NCI-H1092 (cell line): ENCODE data around the gene NCOA3.
"Not testable (repeated sequence)": the region's sequence is repeated elsewhere in the genome, so short reads cannot be mapped to it uniquely, and the experiment has no call there.

Experiments
- DNase-seq: peaks from one replicate; lab custom pipeline; 2025; lab: John Stamatoyannopoulos, UW

NCOA3 gene

GRCh38 chr20:47566269-47566668, 64.6 kb downstream of the NCOA3 start:
- no peak for DNase-seq

- no peak for DNase-seq
Measured at GRCh38 chr20:47568019-47568418, 66.3 kb downstream of the NCOA3 start.

GRCh38 chr20:47568837-47569410, 67.2 kb downstream of the NCOA3 start:
- DNase-seq, result no peak

GRCh38 chr20:47571426-47571825, 69.7 kb downstream of the NCOA3 start:
- no peak for DNase-seq

- DNase-seq, result no peak
Measured at GRCh38 chr20:47572105-47572729, 70.5 kb downstream of the NCOA3 start.

- no peak for DNase-seq
Measured at GRCh38 chr20:47573559-47573958, 71.9 kb downstream of the NCOA3 start.

GRCh38 chr20:47574616-47575364, 73.1 kb downstream of the NCOA3 start:
- DNase-seq, result peak; percentile 54

- peak; percentile 66 for DNase-seq
Measured at GRCh38 chr20:47576516-47577033, 74.9 kb downstream of the NCOA3 start.

- no peak for DNase-seq
Measured at GRCh38 chr20:47577314-47577713, 75.6 kb downstream of the NCOA3 start.

GRCh38 chr20:47578543-47578942, 76.9 kb downstream of the NCOA3 start:
- DNase-seq, result no peak

- DNase-seq, result not testable (repeated sequence)
Measured at GRCh38 chr20:47580686-47581085, 79.0 kb downstream of the NCOA3 start.

- DNase-seq, result no peak
Measured at GRCh38 chr20:47581090-47581489, 79.4 kb downstream of the NCOA3 start.

- no peak for DNase-seq
Measured at GRCh38 chr20:47583551-47583950, 81.9 kb downstream of the NCOA3 start.

- DNase-seq, result no peak
Measured at GRCh38 chr20:47585087-47585747, 83.5 kb downstream of the NCOA3 start.

GRCh38 chr20:47586649-47587294, 85.1 kb downstream of the NCOA3 start:
- no peak for DNase-seq

- no peak for DNase-seq
Measured at GRCh38 chr20:47588158-47588557, 86.5 kb downstream of the NCOA3 start.

- DNase-seq, result no peak
Measured at GRCh38 chr20:47591231-47591630, 89.5 kb downstream of the NCOA3 start.

- DNase-seq, result no peak
Measured at GRCh38 chr20:47594157-47594556, 92.5 kb downstream of the NCOA3 start.

- DNase-seq, result not testable (repeated sequence)
Measured at GRCh38 chr20:47595138-47595537, 93.5 kb downstream of the NCOA3 start.

- DNase-seq, result no peak
Measured at GRCh38 chr20:47596003-47596571, 94.4 kb downstream of the NCOA3 start.

- DNase-seq, result no peak
Measured at GRCh38 chr20:47597090-47597489, 95.4 kb downstream of the NCOA3 start.
